ENCODE measurements around the gene APOL2.
"Not testable (repeated sequence)": the region's sequence is repeated elsewhere in the genome, so short reads cannot be mapped to it uniquely, and the experiment has no call there.

Gene APOL2

DNA sequence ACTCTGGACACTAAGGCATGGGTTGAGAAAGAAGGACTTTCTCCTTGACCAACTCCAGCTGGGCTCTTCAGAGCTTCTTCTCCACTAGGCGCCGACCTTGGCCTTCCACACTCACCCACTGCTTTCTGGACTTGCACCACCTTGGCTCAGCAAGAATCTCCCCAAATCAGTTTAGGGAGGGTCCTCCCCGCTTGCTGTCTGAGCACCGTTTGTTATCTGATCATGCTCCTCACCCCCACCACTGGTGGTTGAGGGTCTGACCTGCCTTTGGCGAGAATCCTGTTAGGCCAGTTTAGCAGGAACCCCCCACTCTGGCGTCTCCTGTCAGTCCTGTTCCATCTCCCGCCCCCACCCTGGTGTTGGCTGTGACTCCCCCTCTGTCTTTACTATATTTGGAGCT, 10.4 kb downstream of the APOL2 start:
- TF ChIP-seq PAX5 (IDR thresholded peaks at IDR 0.05; ENCODE audit: insufficient read depth, low read length, severe bottlenecking) = no peak
- TF ChIP-seq TAF1 (IDR thresholded peaks at IDR 0.05; ENCODE audit: low read depth, low read length) = no peak
- TF ChIP-seq POLR2AphosphoS5 (IDR thresholded peaks at IDR 0.05; ENCODE audit: low read depth, low read length) = no peak
- no peak for TF ChIP-seq POLR2A (IDR thresholded peaks at IDR 0.05; ENCODE audit: low read depth, low read length)
- TF ChIP-seq SPI1 (IDR thresholded peaks at IDR 0.05; ENCODE audit: low read depth, low read length) = no peak
- no peak for TF ChIP-seq POU2F2 (IDR thresholded peaks at IDR 0.05; ENCODE audit: low read depth, low read length)
- DNase-seq (ENCODE audit: insufficient read length, low spot score) (no peak), FAIRE-seq (no peak)

DNA sequence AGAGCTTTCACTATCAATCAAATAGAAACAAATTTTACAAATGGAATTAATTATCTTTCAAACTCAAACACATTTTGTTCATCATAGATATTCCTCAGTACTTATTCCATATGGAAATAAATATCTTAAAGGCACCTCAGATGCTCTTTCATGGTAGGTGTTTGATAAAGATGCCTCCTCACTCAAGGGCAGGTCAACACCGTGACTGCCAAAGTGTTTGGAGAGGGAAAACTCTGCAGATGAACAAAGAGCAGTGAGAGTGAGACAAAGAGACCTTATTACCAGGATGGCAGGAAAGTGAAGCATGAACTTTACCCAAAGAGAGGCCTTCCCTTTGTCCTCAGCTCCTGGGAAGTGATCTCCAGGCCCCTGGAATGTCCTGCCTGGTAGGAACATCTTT, 11.0 kb downstream of the APOL2 start:
- FAIRE-seq; DNase-seq (ENCODE audit: insufficient read length, low spot score): not testable (repeated sequence)

DNA sequence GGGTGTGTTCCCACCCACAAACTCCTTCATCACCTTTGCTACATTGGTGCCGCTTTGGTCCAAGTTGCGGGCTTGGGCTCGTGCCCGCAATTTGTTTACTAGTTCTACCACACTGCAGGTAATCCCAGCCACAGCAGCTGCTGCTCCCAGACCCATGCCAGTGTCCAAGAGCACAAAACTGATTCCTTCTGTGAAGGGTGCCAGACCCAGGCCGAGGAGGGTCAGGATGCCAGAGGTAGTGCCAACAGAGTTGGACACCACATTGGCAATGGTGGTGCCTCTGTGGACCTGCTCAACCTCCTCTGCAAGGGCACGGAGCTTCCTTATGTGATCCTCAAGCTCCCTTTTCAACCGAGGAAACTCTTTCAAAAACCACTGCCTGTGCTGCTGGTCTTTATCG, 11.5 kb downstream of the APOL2 start:
- FAIRE-seq = no peak
- DNase-seq (ENCODE audit: insufficient read length, low spot score) = no peak
- TF ChIP-seq POLR2AphosphoS5 (IDR thresholded peaks at IDR 0.05; ENCODE audit: low read depth, low read length) (no peak), TAF1 (IDR thresholded peaks at IDR 0.05; ENCODE audit: low read depth, low read length) (no peak), SPI1 (IDR thresholded peaks at IDR 0.05; ENCODE audit: low read depth, low read length) (no peak), PAX5 (IDR thresholded peaks at IDR 0.05; ENCODE audit: insufficient read depth, low read length, severe bottlenecking) (no peak), POU2F2 (IDR thresholded peaks at IDR 0.05; ENCODE audit: low read depth, low read length) (no peak), POLR2A (IDR thresholded peaks at IDR 0.05; ENCODE audit: low read depth, low read length) (no peak)

DNA sequence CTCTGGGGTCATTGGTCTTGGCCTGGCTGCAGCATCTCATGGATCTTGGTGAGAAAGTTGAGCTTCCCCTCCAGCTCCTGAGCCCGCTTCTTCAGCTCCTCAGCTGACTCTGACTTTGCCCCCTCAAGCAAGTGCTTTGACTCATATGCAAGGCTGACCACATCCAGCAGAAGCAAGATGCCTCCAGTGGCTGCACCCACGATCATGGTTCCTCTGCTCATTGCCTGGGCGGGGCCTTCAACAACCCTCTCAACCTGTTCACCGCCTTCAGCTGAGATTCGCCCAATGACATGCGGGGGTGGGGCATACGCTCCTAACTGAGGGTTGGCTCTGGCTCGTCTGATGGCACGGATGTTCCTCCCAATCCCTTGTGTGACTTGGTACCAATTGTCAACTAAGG, 11.9 kb downstream of the APOL2 start:
- no peak for FAIRE-seq
- TF ChIP-seq SPI1 (IDR thresholded peaks at IDR 0.05; ENCODE audit: low read depth, low read length) = no peak
- no peak for TF ChIP-seq PAX5 (IDR thresholded peaks at IDR 0.05; ENCODE audit: insufficient read depth, low read length, severe bottlenecking)
- DNase-seq (ENCODE audit: insufficient read length, low spot score) = no peak

DNA sequence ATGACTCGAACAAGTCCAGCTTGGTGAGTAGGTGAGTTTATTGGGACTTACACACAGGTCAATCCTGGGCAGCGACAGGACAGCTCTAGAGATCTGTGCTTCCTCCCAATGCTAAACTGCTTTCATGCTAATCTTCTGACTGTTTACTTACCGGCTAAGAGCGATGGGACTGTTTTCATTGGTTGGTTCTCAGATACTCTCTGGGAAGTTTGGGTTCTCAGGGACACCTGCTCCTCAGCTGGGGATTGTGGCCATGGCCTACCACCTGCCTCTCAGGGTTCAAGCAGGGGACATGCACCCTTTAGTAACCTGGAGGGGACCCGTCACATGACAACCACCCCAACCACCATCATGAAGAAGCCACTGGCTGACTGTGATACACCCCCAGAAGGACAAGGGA, 13.1 kb downstream of the APOL2 start:
- TF ChIP-seq SPI1 (IDR thresholded peaks at IDR 0.05; ENCODE audit: low read depth, low read length) (no peak), TAF1 (IDR thresholded peaks at IDR 0.05; ENCODE audit: low read depth, low read length) (no peak), POU2F2 (IDR thresholded peaks at IDR 0.05; ENCODE audit: low read depth, low read length) (no peak), POLR2AphosphoS5 (IDR thresholded peaks at IDR 0.05; ENCODE audit: low read depth, low read length) (no peak), PAX5 (IDR thresholded peaks at IDR 0.05; ENCODE audit: insufficient read depth, low read length, severe bottlenecking) (no peak), POLR2A (IDR thresholded peaks at IDR 0.05; ENCODE audit: low read depth, low read length) (no peak)
- DNase-seq (ENCODE audit: insufficient read length, low spot score) (no peak), FAIRE-seq (no peak)

DNA sequence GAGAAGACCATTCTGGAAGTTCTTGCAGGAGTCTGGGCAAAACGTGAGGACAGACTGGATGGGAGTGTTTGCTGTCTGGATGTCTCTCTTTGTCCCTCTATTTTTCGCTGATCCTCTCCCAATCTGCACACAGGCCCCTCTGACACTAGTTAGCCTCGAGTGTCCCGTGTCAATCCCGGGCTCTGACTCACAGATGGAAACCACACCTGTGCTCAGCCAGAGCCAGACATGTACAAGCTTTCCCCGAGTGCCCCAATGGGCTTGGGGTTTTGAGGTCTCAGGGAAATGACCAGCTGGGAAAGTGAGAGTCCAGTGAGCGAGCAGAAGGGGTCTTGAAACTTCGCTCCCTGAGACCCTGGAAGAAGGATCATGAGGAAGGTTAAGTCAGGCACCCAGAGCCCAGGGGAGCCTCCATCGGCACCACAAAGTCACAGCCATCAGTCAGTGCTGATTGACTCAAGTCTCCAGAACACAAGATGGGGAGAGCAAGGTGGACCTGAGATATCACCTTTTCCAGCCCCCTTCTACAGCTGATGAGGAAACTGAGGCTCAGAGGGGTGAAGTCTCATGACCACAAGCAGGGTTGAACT, 13.9 kb downstream of the APOL2 start:
- no peak for DNase-seq (ENCODE audit: insufficient read length, low spot score)
- no peak for FAIRE-seq
- no peak for TF ChIP-seq TAF1 (IDR thresholded peaks at IDR 0.05; ENCODE audit: low read depth, low read length)
- TF ChIP-seq POU2F2 (IDR thresholded peaks at IDR 0.05; ENCODE audit: low read depth, low read length) = no peak
- TF ChIP-seq PAX5 (IDR thresholded peaks at IDR 0.05; ENCODE audit: insufficient read depth, low read length, severe bottlenecking) = no peak
- no peak for TF ChIP-seq POLR2A (IDR thresholded peaks at IDR 0.05; ENCODE audit: low read depth, low read length)
- TF ChIP-seq POLR2AphosphoS5 (IDR thresholded peaks at IDR 0.05; ENCODE audit: low read depth, low read length) = no peak
- TF ChIP-seq SPI1 (IDR thresholded peaks at IDR 0.05; ENCODE audit: low read depth, low read length) = no peak

DNA sequence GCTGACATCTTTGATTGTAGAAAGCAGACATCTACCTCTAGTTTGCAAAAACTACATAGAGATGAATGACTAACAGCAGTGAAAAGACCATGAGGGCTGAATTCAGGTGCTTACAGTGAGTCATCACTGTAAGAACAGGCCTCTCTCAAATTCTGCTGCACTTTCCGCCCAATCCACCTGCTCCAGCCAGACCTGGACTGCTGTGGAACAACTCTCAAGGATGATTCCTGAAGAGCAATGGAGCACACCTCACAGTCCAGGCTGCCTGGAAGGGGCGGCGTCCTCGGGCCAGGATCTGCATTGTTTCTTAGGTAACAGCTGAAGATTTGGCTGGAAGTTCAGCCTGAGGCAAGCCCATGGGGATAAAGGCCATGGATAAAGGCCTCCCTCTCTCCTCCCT, 15.1 kb downstream of the APOL2 start:
- FAIRE-seq (no peak), DNase-seq (ENCODE audit: insufficient read length, low spot score) (no peak)
- TF ChIP-seq PAX5 (IDR thresholded peaks at IDR 0.05; ENCODE audit: insufficient read depth, low read length, severe bottlenecking) = no peak
- TF ChIP-seq POU2F2 (IDR thresholded peaks at IDR 0.05; ENCODE audit: low read depth, low read length) = no peak
- TF ChIP-seq POLR2A (IDR thresholded peaks at IDR 0.05; ENCODE audit: low read depth, low read length) = no peak
- no peak for TF ChIP-seq TAF1 (IDR thresholded peaks at IDR 0.05; ENCODE audit: low read depth, low read length)
- TF ChIP-seq POLR2AphosphoS5 (IDR thresholded peaks at IDR 0.05; ENCODE audit: low read depth, low read length) = no peak
- TF ChIP-seq SPI1 (IDR thresholded peaks at IDR 0.05; ENCODE audit: low read depth, low read length) = no peak

DNA sequence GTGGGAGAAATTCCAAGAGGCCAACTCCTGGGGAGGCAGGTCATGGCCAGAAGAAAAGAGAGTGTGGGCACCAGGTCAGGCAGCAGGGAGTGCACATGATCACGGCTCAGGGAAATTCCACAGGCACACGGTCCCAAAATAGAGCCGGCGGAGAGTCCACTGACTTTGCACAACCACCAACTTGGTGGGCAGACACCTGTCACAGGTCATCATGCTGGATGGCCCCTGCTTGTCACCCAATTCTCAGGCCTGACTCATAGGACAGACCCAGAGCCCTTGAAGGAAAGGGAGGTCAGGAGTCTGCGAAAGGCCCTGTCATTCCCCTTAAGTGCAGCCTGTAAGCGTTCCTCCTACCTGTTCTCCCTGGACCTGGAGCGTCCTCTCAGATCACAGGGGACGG, 15.8 kb downstream of the APOL2 start:
- TF ChIP-seq PAX5 (IDR thresholded peaks at IDR 0.05; ENCODE audit: insufficient read depth, low read length, severe bottlenecking) (no peak), SPI1 (IDR thresholded peaks at IDR 0.05; ENCODE audit: low read depth, low read length) (no peak), TAF1 (IDR thresholded peaks at IDR 0.05; ENCODE audit: low read depth, low read length) (no peak), POLR2A (IDR thresholded peaks at IDR 0.05; ENCODE audit: low read depth, low read length) (no peak), POLR2AphosphoS5 (IDR thresholded peaks at IDR 0.05; ENCODE audit: low read depth, low read length) (no peak), POU2F2 (IDR thresholded peaks at IDR 0.05; ENCODE audit: low read depth, low read length) (no peak)
- DNase-seq (ENCODE audit: insufficient read length, low spot score) = no peak
- FAIRE-seq = no peak

DNA sequence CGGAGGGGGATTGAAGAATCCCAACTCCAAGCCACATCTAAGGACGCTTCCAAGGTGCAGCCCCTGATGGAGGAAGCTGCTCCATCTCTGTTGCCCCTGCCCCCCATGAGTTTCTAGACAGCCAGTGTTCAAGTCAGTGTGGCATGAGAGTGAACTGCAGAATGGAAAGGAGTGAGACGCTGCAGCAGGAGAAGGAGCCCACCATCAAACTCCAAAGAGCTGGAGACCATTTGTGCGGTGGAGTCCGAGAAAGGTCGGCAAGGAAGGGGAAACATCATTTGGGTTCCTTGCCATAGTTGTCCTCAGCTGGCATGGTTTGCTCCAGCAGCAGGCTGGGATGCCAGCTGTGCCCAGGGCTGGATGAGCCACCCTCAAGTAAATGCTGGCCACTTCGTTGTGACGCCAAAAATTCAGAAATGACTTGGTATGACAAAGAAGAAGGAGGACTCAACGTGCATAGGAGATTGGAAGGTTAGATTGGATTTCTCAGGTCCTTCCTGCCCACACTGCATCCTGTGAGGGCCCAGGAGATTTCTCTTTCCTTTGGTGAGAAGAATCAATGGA, 16.4 kb downstream of the APOL2 start:
- no peak for FAIRE-seq
- TF ChIP-seq SPI1 (IDR thresholded peaks at IDR 0.05; ENCODE audit: low read depth, low read length) (no peak), POLR2AphosphoS5 (IDR thresholded peaks at IDR 0.05; ENCODE audit: low read depth, low read length) (no peak), POLR2A (IDR thresholded peaks at IDR 0.05; ENCODE audit: low read depth, low read length) (no peak), TAF1 (IDR thresholded peaks at IDR 0.05; ENCODE audit: low read depth, low read length) (no peak), POU2F2 (IDR thresholded peaks at IDR 0.05; ENCODE audit: low read depth, low read length) (no peak), PAX5 (IDR thresholded peaks at IDR 0.05; ENCODE audit: insufficient read depth, low read length, severe bottlenecking) (no peak)

More for the DNA sequence above, 16.4 kb downstream of the APOL2 start:
- DNase-seq (ENCODE audit: insufficient read length, low spot score) = no peak
